GM23248 (cell line): Measurements from ENCODE around the gene TPRN.

Source experiments
- EZH2 ChIP-seq: fragments of 200-600 bp; sonication (generic); IDR thresholded peaks from 2 replicates; pipeline ENCODE4 v1.6.1; 2018; ENCODE audit warnings: antibody characterized with exemption, mild to moderate bottlenecking; ENCODE audit not compliant: insufficient read depth, poor library complexity, severe bottlenecking
- EZH2phosphoT487 ChIP-seq: fragments of 200-600 bp; sonication (generic); IDR thresholded peaks from 2 replicates; pipeline ENCODE4 v1.6.1; 2018; ENCODE audit warnings: antibody characterized with exemption, moderate library complexity, mild to moderate bottlenecking, low read depth; ENCODE audit not compliant: insufficient read depth

GRCh38 chr9:137228506-137228967 is 28.0 kb upstream of the TPRN start:
- no peak for TF ChIP-seq EZH2
- TF ChIP-seq EZH2phosphoT487, result no peak
